Measurements from ENCODE around the gene TSPO2. TPM values are rescaled to one million over a fixed set of nuclear protein-coding genes. Genes with fewer than 3 reads are reported as not detected.

The TSPO2 gene
- total and polyA plus RNA-seq, 2 of the 13 experiments (the other 11 are each of a cell fraction or from before 2014, with no cell fraction given), result 0.55 TPM; not detected in 1

GRCh38 chr6:41073203-41073967 lies 31.1 kb downstream of the TSPO2 start (continued):
- TF ChIP-seq ZNF629 (CRISPR knock-in tag; conservative IDR thresholded peaks at IDR 0.05) (no peak), PPARG (CRISPR knock-in tag; conservative IDR thresholded peaks at IDR 0.05) (0 out of 2 replicates have a peak, but pooled peaks have one; percentile 35), GATAD2A (CRISPR knock-in tag; IDR thresholded peaks at IDR 0.05) (peak; percentile 51; the same call in 1 of the 2 replicates), RFX5 (IDR thresholded peaks at IDR 0.05; ENCODE audit: low read depth, low read length) (no peak), ZMYM2 (CRISPR knock-in tag; IDR thresholded peaks at IDR 0.05) (no peak), ATF1 (CRISPR knock-in tag; IDR thresholded peaks at IDR 0.05) (peak; percentile 34; the same call in 1 of the 2 replicates), ZBTB39 (CRISPR knock-in tag; IDR thresholded peaks at IDR 0.05) (0 out of 2 replicates have a peak, but pooled peaks have one; percentile 79), BCL3 (CRISPR knock-in tag; IDR thresholded peaks at IDR 0.05) (no peak; the same call in 1 of the 2 replicates), SNAPC2 (CRISPR knock-in tag; IDR thresholded peaks at IDR 0.05) (0 out of 2 replicates have a peak, but pooled peaks have one; percentile 26), REST (IDR thresholded peaks at IDR 0.05; ENCODE audit: borderline replicate concordance in 1 of 2, low read depth in 1 of 2, low read length in 2 of 2) (no peak), SSRP1 (CRISPR knock-in tag; IDR thresholded peaks at IDR 0.05) (no peak), SP140L (CRISPR knock-in tag; IDR thresholded peaks at IDR 0.05; ENCODE audit: borderline replicate concordance) (no peak), ZBTB49 (CRISPR knock-in tag; IDR thresholded peaks at IDR 0.05; ENCODE audit: borderline replicate concordance) (no peak), SNRNP70 (IDR thresholded peaks at IDR 0.05; ENCODE audit: low read depth, low read length) (no peak)

All from HepG2 (cell line).